HG02870 (cell line): ENCODE data around the gene CAPZB.

Source experiments
- ATAC-seq: cut with Tn5 transposase; IDR thresholded peaks from one replicate; pipeline ENCODE4 v1.9.1; 2021; ENCODE audit warnings: mild to moderate bottlenecking, moderate library complexity; ENCODE audit not compliant: unreplicated experiment

Gene CAPZB

GRCh38 chr1:19390166-19390850 lies 95.0 kb downstream of the CAPZB start:
- ATAC-seq: no peak

- no peak for ATAC-seq
Measured at GRCh38 chr1:19388980-19389379, 96.4 kb downstream of the CAPZB start.

DNA sequence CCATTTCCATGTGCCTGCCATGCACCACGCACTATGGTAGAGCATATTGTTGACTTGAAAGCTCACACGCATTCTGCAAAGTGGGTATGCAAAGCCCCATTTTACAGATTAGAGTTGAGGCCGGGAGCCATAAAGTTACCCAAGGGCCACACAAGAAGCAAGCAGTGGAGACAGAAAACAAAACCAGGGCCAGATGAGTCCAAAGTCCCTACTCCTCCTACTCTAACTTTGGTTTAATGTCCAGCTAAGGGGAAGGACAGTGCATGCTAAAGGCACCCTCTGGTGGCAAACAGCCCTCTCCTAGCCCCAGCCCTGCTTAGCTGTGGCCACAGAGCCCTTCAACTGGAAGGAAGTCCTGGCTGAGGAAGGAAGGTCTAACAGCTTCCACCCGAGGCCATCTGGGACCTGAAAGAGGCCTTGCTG lies 98.3 kb downstream of the CAPZB start:
- no peak for ATAC-seq

DNA sequence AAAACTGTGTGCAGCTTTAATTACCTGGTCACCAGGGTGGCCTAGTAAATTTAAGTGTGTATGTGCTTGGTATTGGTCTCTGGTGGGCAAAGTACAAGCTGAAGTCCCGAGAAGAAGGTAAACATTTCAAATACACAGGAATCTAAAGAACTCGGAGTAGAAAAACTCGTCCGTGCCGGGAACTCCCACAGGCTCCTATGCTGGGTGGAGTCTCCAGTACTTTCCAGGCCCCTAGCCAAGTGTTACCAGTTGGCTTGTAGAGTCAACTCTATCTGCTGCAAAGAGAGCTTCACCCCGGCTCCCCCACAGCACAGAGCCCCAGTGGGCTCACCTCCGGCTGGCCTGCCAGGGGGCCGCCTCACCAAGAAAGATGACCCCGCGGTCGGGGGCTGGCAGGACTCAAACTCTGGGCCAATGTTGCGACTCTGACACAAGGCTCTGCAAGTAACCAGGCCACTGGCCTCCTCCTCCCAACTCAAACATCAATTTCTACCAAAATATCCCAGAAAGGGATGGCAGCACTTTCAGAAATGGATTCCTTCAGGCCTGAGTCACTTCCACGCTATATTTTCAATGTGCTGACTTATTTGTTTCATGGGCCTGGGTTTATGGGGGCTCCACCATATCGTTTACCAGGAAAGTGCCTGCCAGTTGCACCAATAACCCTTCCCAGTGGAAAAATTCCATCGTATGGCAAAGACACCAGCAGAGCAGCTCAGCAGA lies 99.3 kb downstream of the CAPZB start:
- no peak for ATAC-seq

- no peak for ATAC-seq
Measured at GRCh38 chr1:19385221-19385620, 100.1 kb downstream of the CAPZB start.

GRCh38 chr1:19384772-19385187 lies 100.6 kb downstream of the CAPZB start:
- ATAC-seq: no peak

DNA sequence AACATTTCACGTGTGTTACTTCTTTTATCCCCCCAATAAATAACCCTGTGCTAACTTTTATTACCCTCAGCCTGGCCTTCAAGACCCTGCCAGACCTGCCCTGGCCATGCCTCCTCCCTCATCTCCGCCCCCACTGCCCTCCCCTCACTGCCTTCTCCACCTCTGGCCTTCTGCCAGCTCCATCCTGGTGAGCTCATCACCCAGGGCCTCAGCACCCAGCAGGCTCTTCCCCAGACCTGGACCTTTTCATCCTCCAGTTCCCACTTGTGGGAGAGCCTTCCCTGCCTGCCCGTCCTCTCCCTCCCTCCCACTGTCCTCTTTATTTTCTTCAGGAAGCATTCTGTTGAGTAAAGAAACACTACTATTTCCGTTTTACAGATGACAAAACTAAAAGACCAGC lies 101.2 kb downstream of the CAPZB start:
- ATAC-seq: no peak

GRCh38 chr1:19382222-19382621 lies 103.1 kb downstream of the CAPZB start:
- ATAC-seq: no peak

- ATAC-seq: no peak
Measured at GRCh38 chr1:19381261-19381660, 104.1 kb downstream of the CAPZB start.

DNA sequence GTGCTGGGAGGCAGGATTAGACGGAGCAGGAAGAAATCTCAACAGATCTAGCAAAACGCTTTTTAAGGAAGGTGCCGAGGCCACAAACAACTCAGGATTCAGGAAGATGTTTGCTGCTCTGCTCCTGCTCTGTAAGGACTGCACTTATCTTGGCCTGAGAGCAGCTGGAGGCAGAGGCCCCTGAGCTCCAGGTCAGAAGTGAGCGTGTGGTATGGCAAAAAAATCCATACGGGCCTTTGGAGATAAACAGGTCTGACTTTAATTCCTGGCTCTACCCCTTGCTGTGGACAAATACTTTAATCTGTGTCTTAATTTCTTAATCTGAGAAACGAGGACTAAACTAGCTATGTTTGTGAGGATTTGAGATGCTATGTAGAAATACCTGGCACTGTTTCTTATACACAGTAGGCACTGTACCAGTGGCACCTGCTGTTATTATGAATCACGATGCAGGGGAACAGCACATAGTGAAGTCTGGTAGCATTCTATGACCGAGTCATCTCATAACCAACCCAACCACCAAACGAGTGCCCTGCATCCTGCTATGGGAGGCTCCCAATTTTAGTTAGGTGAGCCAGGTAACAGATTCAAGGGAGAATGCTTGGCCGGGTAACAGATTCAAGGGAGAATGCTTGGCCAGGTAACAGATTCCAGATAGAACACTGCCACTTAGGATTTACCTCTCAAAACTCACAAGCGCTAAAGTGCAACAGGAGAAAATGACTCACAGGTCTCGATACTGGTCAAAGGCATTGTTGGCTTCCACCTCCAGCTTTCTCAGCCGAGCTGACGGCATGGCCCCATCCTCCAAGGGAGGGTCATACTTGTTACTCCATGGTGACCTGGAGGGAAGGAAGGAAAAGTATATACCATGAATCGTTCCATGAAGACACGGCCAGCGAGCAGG lies 107.3 kb downstream of the CAPZB start:
- no peak for ATAC-seq

DNA sequence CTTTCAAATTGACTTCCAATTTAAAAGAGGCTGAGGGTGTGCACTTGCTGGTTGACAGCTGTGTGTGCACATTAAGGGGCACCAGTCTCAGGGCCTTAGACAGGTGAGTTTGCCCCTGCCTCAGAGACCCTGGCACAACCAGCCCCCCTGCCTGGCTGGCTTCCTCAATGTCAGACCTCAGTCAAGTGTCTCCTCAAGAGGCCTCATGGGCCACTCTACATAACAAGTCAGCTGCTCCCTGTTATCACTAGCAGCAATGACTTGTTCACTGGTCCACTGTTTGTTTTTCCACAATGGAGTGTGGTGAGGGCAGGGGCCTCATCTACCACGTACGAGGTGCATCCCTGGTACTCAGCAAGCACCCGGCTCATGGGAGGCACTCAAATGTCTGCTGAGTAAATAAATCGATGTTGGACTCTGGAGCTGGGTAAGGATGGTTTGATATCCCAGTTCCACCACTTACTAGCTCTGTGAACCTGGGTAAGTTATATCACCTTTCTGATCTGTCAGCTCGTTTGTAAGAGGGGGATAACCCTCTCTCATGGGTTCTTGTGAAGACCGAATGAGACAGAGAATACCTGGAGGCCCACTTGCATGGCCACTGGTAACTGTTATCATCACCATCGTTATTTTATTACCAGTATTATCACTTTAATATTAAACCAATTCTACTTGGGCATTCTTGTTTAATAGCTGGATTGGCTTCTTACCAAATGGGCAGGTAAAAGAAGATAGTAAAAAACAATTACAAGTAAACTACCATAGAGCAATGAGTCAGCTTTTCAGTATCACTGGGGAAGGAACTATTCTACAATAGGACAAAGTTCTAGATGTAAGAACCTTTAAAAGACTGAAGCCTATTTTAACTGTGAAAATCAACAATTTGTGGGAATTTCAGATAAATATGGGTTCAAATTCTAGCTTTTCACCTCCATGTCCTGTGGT lies 108.6 kb downstream of the CAPZB start:
- no peak for ATAC-seq

- ATAC-seq: no peak
Measured at GRCh38 chr1:19375631-19376400, 109.5 kb downstream of the CAPZB start.

- no peak for ATAC-seq
Measured at GRCh38 chr1:19374926-19375325, 110.4 kb downstream of the CAPZB start.

DNA sequence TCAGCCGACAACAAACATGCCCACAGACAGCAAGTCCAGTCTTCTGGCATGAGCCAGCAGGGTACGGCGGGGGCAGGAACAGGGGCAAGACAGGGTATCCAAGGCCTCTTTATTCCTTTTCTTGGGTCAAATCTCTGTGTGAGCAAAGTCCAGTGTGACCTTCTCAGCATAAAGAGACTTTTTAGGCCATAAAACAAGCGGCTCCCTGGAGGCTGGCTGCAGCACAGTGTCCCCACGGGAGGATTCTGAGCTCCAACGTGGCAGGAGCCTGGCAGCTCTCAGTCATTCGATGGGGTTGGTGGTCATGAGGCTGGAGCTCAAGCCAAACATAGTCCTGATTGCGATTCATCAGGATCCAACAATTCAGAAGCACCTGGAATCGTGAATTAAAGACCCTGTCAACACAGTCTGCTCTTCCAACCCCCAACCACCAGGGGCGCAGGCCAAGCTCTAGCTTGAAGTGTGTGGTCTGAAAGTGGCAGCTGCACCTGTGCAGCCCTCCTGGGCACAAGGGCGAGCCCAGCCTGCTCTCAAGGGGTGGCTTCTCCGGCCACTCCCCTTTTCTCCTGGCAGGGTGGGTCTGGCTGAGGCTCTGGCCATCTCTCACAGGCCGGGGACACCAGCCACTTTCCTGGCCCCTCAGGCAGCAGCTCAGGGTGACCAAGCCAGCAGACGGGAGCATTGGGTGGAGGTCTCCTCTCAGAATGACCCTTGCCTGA lies 111.1 kb downstream of the CAPZB start:
- no peak for ATAC-seq

DNA sequence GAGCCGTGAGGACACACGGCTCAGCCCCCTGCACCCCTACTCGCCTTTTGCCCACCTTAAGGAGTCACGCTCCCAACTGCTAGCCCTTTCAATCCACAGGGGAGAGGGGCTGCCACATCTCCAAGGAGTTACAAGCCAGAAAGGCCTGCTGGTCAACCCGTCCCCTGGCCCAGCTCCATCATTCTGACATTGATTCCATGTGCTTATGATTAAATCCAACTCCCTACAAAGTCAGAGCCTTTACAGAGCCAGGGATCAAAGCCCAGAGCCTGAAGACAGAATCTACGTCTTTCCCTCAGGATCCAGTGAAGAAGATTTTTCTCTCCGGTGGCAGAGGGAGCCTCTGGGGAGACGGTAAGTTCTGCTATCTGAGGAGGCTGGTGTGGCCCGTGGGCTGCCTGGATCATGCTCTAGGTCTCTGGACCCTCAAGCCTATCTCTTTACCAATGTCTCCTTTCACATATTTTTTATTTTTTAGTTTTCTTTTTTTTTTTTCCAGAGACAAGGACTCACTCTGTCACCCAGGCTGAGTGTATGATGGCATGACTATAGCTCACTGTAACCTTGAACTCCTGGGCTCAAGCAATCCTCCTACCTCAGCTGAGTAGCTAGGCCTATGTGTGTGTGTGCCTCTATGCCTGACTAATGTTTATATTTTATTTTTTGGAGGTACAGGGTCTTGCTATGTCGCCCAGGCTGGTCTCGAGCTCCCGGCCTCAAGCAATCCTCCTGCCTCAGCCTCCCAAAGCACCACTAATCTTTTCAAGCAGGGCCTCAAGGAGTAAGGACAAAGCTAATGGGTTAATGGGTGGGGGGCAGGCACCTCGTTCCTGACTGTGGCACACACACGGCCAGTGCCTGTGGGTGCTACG lies 111.9 kb downstream of the CAPZB start:
- ATAC-seq: no peak

DNA sequence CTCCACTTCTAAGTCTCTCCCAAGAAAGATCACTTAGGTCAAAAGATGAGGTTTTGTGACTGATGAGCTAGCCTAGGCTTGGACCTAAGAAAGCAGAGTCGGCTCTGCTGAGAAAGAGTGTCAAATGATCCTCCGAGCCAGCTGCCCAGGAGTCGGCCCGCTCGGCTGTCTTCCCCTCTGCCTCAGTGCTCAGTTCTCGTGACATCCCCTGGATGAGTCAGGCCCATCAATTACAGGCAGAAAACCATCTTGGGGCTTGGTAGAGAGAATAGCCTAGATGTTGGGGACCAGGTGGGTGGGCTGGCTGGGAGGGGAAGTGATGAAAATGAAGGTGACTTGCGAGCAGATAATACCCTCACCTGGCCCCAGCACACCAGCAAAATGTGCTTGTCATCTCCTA lies 112.7 kb downstream of the CAPZB start:
- ATAC-seq: no peak

DNA sequence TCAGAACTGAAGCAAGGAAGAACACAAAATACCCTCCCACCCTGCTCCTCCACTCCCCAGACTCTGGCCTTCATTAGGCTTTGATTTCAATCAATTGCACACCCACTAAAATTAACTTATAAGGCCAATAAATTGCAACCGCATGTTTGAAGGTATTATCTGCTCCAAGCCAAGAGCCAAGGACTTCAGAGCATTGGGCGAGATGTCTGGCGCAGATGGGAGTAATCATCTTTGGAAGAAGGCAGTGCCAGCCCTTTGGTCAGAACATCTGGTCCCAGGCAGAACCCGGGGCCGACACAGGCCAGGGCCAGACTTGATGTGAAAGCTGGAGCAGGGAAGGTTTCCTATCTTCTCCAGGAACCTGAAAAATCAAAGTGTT lies 113.2 kb downstream of the CAPZB start:
- no peak for ATAC-seq
